A549 (cell line): ENCODE measurements around the gene VGLL1.

ENCODE experiments used
- HMGXB4 ChIP-seq: fragments of 250-450 bp; sonication (Bioruptor Pico); IDR thresholded peaks from 2 replicates; pipeline ENCODE4 v1.5.0; 2021; ENCODE audit warnings: mild to moderate bottlenecking, moderate library complexity, borderline replicate concordance
- HOXB5 ChIP-seq: fragments of 250-450 bp; sonication (Bioruptor Pico); IDR thresholded peaks from 2 replicates; pipeline ENCODE4 v1.5.0; 2020; ENCODE audit warnings: mild to moderate bottlenecking, moderate library complexity
- POLR2A ChIP-seq: IDR thresholded peaks from 2 replicates; pipeline ENCODE4 v1.6.1; 2012; ENCODE audit warnings: mild to moderate bottlenecking, low read length
- TF ChIP-seq, protein P1 (sequence below): fragments of >200 bp; sonication (Bioruptor Twin); formaldehyde crosslinking; IDR thresholded peaks from 3 replicates; pipeline ENCODE4 v1.5.1; 2016

- peak; percentile 52 for TF ChIP-seq POLR2A
- no peak for TF ChIP-seq HMGXB4
- TF ChIP-seq HOXB5 (CRISPR knock-in tag): no peak
- TF ChIP-seq, protein P1, sequence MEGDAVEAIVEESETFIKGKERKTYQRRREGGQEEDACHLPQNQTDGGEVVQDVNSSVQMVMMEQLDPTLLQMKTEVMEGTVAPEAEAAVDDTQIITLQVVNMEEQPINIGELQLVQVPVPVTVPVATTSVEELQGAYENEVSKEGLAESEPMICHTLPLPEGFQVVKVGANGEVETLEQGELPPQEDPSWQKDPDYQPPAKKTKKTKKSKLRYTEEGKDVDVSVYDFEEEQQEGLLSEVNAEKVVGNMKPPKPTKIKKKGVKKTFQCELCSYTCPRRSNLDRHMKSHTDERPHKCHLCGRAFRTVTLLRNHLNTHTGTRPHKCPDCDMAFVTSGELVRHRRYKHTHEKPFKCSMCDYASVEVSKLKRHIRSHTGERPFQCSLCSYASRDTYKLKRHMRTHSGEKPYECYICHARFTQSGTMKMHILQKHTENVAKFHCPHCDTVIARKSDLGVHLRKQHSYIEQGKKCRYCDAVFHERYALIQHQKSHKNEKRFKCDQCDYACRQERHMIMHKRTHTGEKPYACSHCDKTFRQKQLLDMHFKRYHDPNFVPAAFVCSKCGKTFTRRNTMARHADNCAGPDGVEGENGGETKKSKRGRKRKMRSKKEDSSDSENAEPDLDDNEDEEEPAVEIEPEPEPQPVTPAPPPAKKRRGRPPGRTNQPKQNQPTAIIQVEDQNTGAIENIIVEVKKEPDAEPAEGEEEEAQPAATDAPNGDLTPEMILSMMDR: no peak
Measured at GRCh38 chrX:136497556-136498052, 34.4 kb upstream of the VGLL1 start, which contains the start of gene HTATSF1.
